ENCODE measurements around the gene PLCB1.

PLCB1 gene

DNA sequence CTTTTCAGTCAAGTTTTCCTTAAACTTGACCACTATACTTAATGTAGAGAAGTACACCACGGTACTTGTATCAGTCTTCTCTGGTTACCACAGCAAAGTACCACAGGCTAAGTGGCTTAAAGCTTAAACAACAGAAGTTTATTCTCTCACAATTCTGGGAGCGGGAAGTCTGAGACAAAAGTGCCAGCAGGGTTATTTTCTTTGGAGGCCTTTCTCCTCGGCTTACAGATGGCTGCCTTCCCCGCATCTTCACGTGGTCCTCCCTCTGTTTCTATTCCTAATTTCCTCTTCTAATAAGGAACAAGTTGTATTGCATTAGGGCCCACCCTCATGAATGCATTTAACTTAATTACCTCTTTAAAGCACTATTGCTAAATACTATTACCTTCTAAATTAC, 258.0 kb downstream of the PLCB1 start:
- no peaks in the 10 kb centered on the region for H3K9me3 ChIP-seq (ENCODE audit: insufficient read depth, low read length, severe bottlenecking)

DNA sequence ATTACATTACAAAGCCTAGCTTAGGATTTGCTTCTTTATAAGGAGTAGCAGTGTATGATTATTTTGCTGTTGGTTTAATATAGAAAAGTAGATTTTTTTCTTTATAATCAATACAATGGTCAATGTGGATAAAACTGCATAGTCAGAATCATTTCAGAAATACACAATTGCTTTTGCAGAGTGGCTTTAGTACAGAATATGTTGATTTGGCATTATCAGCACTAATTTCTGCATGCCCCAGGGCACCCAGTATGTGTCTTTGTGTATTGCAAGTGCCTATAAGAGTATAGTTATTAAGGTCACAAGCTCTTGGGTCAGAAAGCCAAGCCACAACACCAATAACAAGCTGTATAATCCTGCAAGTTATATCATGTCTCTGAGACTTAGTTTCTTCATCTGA, 258.4 kb downstream of the PLCB1 start:
- DNase-seq (no peak), ATAC-seq (ENCODE audit: insufficient read depth, low read depth) (no peak)
- Histone ChIP-seq H4K20me1 (ENCODE audit: insufficient read depth, low read length) (peaks cover 9% of the 10 kb centered on the region; the same call in 1 of the 2 replicates), H3K9ac (ENCODE audit: low read depth, low read length) (no peak overlapping the region), H3K79me2 (ENCODE audit: insufficient read depth, low read length) (peaks cover 76% of the 10 kb centered on the region), H3K27me3 (ENCODE audit: insufficient read depth, low read length, poor library complexity) (no peaks in the 10 kb centered on the region), H3K4me2 (ENCODE audit: insufficient read depth, low read length) (no peak overlapping the region), H3K4me1 (ENCODE audit: insufficient read depth, low read length) (peaks cover 31% of the 10 kb centered on the region), H3K36me3 (ENCODE audit: insufficient read depth, low read length) (no peaks in the 10 kb centered on the region), H3K4me3 (ENCODE audit: low read depth in 1 of 2, low read length in 2 of 2) (no peak overlapping the region), H3K27ac (ENCODE audit: low read length) (no peak overlapping the region), H2AFZ (ENCODE audit: low read depth, low read length) (no peak overlapping the region), H3K9me3 (ENCODE audit: insufficient read depth, low read length, severe bottlenecking) (no peaks in the 10 kb centered on the region)
- TF ChIP-seq, protein P1, sequence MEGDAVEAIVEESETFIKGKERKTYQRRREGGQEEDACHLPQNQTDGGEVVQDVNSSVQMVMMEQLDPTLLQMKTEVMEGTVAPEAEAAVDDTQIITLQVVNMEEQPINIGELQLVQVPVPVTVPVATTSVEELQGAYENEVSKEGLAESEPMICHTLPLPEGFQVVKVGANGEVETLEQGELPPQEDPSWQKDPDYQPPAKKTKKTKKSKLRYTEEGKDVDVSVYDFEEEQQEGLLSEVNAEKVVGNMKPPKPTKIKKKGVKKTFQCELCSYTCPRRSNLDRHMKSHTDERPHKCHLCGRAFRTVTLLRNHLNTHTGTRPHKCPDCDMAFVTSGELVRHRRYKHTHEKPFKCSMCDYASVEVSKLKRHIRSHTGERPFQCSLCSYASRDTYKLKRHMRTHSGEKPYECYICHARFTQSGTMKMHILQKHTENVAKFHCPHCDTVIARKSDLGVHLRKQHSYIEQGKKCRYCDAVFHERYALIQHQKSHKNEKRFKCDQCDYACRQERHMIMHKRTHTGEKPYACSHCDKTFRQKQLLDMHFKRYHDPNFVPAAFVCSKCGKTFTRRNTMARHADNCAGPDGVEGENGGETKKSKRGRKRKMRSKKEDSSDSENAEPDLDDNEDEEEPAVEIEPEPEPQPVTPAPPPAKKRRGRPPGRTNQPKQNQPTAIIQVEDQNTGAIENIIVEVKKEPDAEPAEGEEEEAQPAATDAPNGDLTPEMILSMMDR (IDR thresholded peaks at IDR 0.05; ENCODE audit: borderline replicate concordance, extremely low read depth, low read length, poor library complexity, severe bottlenecking), result no peak
- TF ChIP-seq EZH2 (IDR thresholded peaks at IDR 0.05; ENCODE audit: borderline replicate concordance, low read depth, low read length, severe bottlenecking), result no peak

More for the DNA sequence above, 258.0 kb downstream of the PLCB1 start:
- Histone ChIP-seq H3K9ac (ENCODE audit: low read depth, low read length) (no peak overlapping the region), H3K27ac (ENCODE audit: low read length) (peak overlapping the region; percentile 20; the same call in 1 of the 2 replicates), H2AFZ (ENCODE audit: low read depth, low read length) (no peak overlapping the region), H3K4me2 (ENCODE audit: insufficient read depth, low read length) (no peak overlapping the region), H4K20me1 (ENCODE audit: insufficient read depth, low read length) (peaks cover 9% of the 10 kb centered on the region; the same call in 1 of the 2 replicates), H3K4me3 (ENCODE audit: low read depth in 1 of 2, low read length in 2 of 2) (no peak overlapping the region), H3K4me1 (ENCODE audit: insufficient read depth, low read length) (peaks cover 36% of the 10 kb centered on the region), H3K36me3 (ENCODE audit: insufficient read depth, low read length) (no peaks in the 10 kb centered on the region), H3K27me3 (ENCODE audit: insufficient read depth, low read length, poor library complexity) (no peaks in the 10 kb centered on the region), H3K79me2 (ENCODE audit: insufficient read depth, low read length) (peaks cover 78% of the 10 kb centered on the region)
- no peak for DNase-seq
- no peak for ATAC-seq (ENCODE audit: insufficient read depth, low read depth)
- no peak for TF ChIP-seq EZH2 (IDR thresholded peaks at IDR 0.05; ENCODE audit: borderline replicate concordance, low read depth, low read length, severe bottlenecking)
- TF ChIP-seq, protein P1 (IDR thresholded peaks at IDR 0.05; ENCODE audit: borderline replicate concordance, extremely low read depth, low read length, poor library complexity, severe bottlenecking), result no peak

- Histone ChIP-seq H3K9me3 (ENCODE audit: insufficient read depth, low read length, severe bottlenecking) (no peaks in the 10 kb centered on the region), H3K4me2 (ENCODE audit: insufficient read depth, low read length) (no peak overlapping the region), H3K27me3 (ENCODE audit: insufficient read depth, low read length, poor library complexity) (no peaks in the 10 kb centered on the region), H3K36me3 (ENCODE audit: insufficient read depth, low read length) (no peaks in the 10 kb centered on the region), H2AFZ (ENCODE audit: low read depth, low read length) (no peak overlapping the region), H3K9ac (ENCODE audit: low read depth, low read length) (no peak overlapping the region), H3K4me1 (ENCODE audit: insufficient read depth, low read length) (peaks cover 15% of the 10 kb centered on the region), H3K4me3 (ENCODE audit: low read depth in 1 of 2, low read length in 2 of 2) (no peak overlapping the region), H4K20me1 (ENCODE audit: insufficient read depth, low read length) (peaks cover 9% of the 10 kb centered on the region; the same call in 1 of the 2 replicates), H3K79me2 (ENCODE audit: insufficient read depth, low read length) (peaks cover 62% of the 10 kb centered on the region), H3K27ac (ENCODE audit: low read length) (no peak overlapping the region)
- TF ChIP-seq, protein P1 (IDR thresholded peaks at IDR 0.05; ENCODE audit: borderline replicate concordance, extremely low read depth, low read length, poor library complexity, severe bottlenecking), result no peak
- no peak for TF ChIP-seq EZH2 (IDR thresholded peaks at IDR 0.05; ENCODE audit: borderline replicate concordance, low read depth, low read length, severe bottlenecking)
- ATAC-seq (ENCODE audit: insufficient read depth, low read depth), result no peak
- no peak for DNase-seq
These were observed 261.3 kb downstream of the PLCB1 start for GRCh38 chr20:8393381-8393780.
